GM12873 (cell line): ENCODE measurements around the gene IMMP2L.

Source experiments
- CTCF ChIP-seq: IDR thresholded peaks from 2 replicates; pipeline ENCODE4 v1.5.1; 2012; ENCODE audit warnings: low read depth, mild to moderate bottlenecking, moderate library complexity, low read length, control low read depth; ENCODE audit not compliant: insufficient read depth; ENCODE audit errors: missing control alignments

The IMMP2L gene

DNA sequence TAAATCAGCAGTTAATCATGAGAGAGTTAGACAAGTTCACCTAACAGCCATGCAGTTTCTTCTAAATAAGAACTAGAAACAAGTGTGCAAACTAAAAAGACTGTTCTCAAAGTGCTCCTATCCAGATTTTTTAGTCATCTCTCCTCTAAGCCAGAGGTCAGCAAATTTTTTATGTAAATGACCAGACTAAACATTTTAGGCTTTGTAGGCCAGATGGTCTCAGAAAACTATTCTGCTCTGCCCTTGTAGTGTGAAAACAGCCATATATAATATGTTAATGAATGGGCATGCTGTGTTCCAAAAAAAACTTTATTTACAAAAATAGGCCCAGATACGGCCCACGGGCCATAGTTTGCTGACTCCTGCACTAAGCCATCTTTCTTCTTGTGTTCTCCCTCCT lies 734.4 kb downstream of the IMMP2L start:
- TF ChIP-seq CTCF = no peak

DNA sequence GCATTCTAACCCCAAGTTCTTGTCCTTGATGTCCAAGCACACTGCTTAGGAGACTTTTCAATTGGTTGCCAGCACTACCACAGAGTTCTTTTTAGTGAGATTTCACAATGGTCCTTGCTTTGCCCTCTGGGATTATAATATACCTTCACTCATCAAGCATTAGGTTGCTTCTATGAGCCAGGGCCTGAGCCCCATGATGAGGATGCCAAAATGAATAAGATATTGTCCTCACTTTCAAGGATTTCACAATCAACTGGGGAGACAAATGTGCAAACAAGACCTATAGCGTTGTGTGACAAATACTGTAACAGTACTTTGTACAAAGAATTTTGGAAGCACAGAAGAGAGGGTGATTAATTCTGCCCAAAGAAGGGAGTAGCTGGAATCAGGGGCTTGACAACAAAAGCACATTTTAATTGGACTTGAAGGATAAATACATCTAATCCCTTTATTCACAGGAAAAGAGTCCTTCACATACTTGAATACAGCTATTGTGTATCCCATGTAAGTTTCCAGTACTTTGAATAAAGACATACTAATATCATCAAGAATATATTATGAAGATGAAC lies 734.9 kb downstream of the IMMP2L start:
- TF ChIP-seq CTCF = no peak

- TF ChIP-seq CTCF = no peak
These were observed 748.3 kb downstream of the IMMP2L start for GRCh38 chr7:110813986-110814385.

- no peak for TF ChIP-seq CTCF
These were observed 752.5 kb downstream of the IMMP2L start for GRCh38 chr7:110809832-110810231.

- no peak for TF ChIP-seq CTCF
These were observed 753.9 kb downstream of the IMMP2L start for GRCh38 chr7:110808361-110808760.

DNA sequence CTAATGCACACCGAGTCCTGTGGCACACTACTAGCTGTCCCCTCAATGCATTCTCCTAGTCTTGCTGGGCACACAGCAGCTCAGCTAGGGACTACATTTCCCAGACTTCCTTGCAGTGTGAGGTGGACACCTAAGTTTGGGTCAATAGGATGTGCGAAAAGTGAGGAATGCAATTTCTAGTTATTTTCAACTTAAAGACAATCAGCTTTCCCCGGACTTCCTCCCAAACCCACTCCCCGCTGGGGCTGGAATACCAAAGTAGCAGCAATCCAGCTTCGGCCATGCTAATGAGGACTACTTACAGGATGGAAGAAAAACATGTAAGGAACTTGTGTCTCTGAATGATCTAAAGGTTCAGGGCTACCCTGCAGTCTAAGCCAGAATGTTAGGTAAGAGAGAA lies 757.8 kb downstream of the IMMP2L start:
- no peak for TF ChIP-seq CTCF

- no peak for TF ChIP-seq CTCF
These were observed 758.6 kb downstream of the IMMP2L start for GRCh38 chr7:110803602-110804143.
